ENCODE measurements around the gene CDH4. TPM values are rescaled to one million over a fixed set of nuclear protein-coding genes. Genes with fewer than 3 reads are reported as not detected.

Gene CDH4
- polyA plus RNA-seq, 1 donor (not counting 4 experiments of a cell fraction or from before 2014, with no cell fraction given): 2.2 TPM

- Histone ChIP-seq H3K36me3 (ENCODE audit: control insufficient read depth in 2 of 2, extremely low read depth in 1 of 2, insufficient read depth in 2 of 2, low read length in 2 of 2) (no peaks in the 10 kb centered on the region), H2AFZ (ENCODE audit: control insufficient read depth, low read length) (no peak overlapping the region), H3K4me3 (ENCODE audit: control insufficient read depth in 2 of 3, extremely low read depth in 1 of 3, insufficient read depth in 2 of 3, low read depth in 1 of 3, low read length in 3 of 3) (no peak overlapping the region), H3K9ac (ENCODE audit: control insufficient read depth, extremely low read depth, insufficient read depth, low read length) (no peak overlapping the region), H3K4me1 (ENCODE audit: control insufficient read depth, extremely low read depth, insufficient read depth, low read length) (no peaks in the 10 kb centered on the region), H3K79me2 (ENCODE audit: control insufficient read depth, insufficient read depth, low read length) (no peaks in the 10 kb centered on the region), H3K27ac (ENCODE audit: control insufficient read depth, insufficient read depth, low read length) (no peak overlapping the region), H3K9me1 (ENCODE audit: control insufficient read depth, extremely low read depth, insufficient read depth, low read length) (no peaks in the 10 kb centered on the region), H4K20me1 (ENCODE audit: control insufficient read depth, extremely low read depth, insufficient read depth, low read length) (no peaks in the 10 kb centered on the region), H3K27me3 (ENCODE audit: control insufficient read depth, extremely low read depth, insufficient read depth, low read length) (peaks cover 27% of the 10 kb centered on the region), H3K4me2 (ENCODE audit: control insufficient read depth, extremely low read depth, insufficient read depth, low read depth, low read length) (no peak overlapping the region), H3K9me3 (ENCODE audit: control insufficient read depth, low read depth, low read length) (no peaks in the 10 kb centered on the region)
- FAIRE-seq (no peak), DNase-seq (ENCODE audit: low read depth, low spot score) (no peak)
- dilution Hi-C loops (cut with MboI; ENCODE audit: extremely low pct_ligation_motif_present, low sequenced_read_pairs): no loop called here
- TF ChIP-seq EZH2 (IDR thresholded peaks at IDR 0.05; ENCODE audit: low read length): no peak
- TF ChIP-seq CTCF (optimal IDR thresholded peaks at IDR 0.05 in 1 of 3, IDR thresholded peaks at IDR 0.05 in 1 of 3, conservative IDR thresholded peaks at IDR 0.05 in 1 of 3; ENCODE audit: extremely low read depth in 1 of 3, insufficient read depth in 2 of 3, low read length in 3 of 3): no peak
Measured at GRCh38 chr20:61849376-61849775, 597.3 kb downstream of the CDH4 start.

- Histone ChIP-seq H2AFZ (ENCODE audit: control insufficient read depth, low read length) (no peak overlapping the region), H3K27ac (ENCODE audit: control insufficient read depth, insufficient read depth, low read length) (no peak overlapping the region), H3K4me3 (ENCODE audit: control insufficient read depth in 2 of 3, extremely low read depth in 1 of 3, insufficient read depth in 2 of 3, low read depth in 1 of 3, low read length in 3 of 3) (no peak overlapping the region), H3K4me1 (ENCODE audit: control insufficient read depth, extremely low read depth, insufficient read depth, low read length) (no peaks in the 10 kb centered on the region), H3K9me3 (ENCODE audit: control insufficient read depth, low read depth, low read length) (no peaks in the 10 kb centered on the region), H3K36me3 (ENCODE audit: control insufficient read depth in 2 of 2, extremely low read depth in 1 of 2, insufficient read depth in 2 of 2, low read length in 2 of 2) (no peaks in the 10 kb centered on the region), H4K20me1 (ENCODE audit: control insufficient read depth, extremely low read depth, insufficient read depth, low read length) (no peaks in the 10 kb centered on the region), H3K9ac (ENCODE audit: control insufficient read depth, extremely low read depth, insufficient read depth, low read length) (no peak overlapping the region), H3K9me1 (ENCODE audit: control insufficient read depth, extremely low read depth, insufficient read depth, low read length) (no peaks in the 10 kb centered on the region), H3K4me2 (ENCODE audit: control insufficient read depth, extremely low read depth, insufficient read depth, low read depth, low read length) (no peak overlapping the region), H3K79me2 (ENCODE audit: control insufficient read depth, insufficient read depth, low read length) (no peaks in the 10 kb centered on the region), H3K27me3 (ENCODE audit: control insufficient read depth, extremely low read depth, insufficient read depth, low read length) (peaks cover 27% of the 10 kb centered on the region)
- dilution Hi-C loops (cut with MboI; ENCODE audit: extremely low pct_ligation_motif_present, low sequenced_read_pairs): no loop called here
- no peak for TF ChIP-seq EZH2 (IDR thresholded peaks at IDR 0.05; ENCODE audit: low read length)
- TF ChIP-seq CTCF (optimal IDR thresholded peaks at IDR 0.05 in 1 of 3, IDR thresholded peaks at IDR 0.05 in 1 of 3, conservative IDR thresholded peaks at IDR 0.05 in 1 of 3; ENCODE audit: extremely low read depth in 1 of 3, insufficient read depth in 2 of 3, low read length in 3 of 3): no peak
- DNase-seq (ENCODE audit: low read depth, low spot score) (no peak), FAIRE-seq (no peak)
Measured at GRCh38 chr20:61849822-61850221, 597.8 kb downstream of the CDH4 start.

All from keratinocyte (primary cell).